ENCODE measurements around the gene PCIF1. TPM values are rescaled to one million over a fixed set of nuclear protein-coding genes. Genes with fewer than 3 reads are reported as not detected.

The PCIF1 gene
- polyA plus RNA-seq, 2 of the 4 experiments (the other 2 are of a cell fraction): 19.7 to 21.6 TPM

DNA sequence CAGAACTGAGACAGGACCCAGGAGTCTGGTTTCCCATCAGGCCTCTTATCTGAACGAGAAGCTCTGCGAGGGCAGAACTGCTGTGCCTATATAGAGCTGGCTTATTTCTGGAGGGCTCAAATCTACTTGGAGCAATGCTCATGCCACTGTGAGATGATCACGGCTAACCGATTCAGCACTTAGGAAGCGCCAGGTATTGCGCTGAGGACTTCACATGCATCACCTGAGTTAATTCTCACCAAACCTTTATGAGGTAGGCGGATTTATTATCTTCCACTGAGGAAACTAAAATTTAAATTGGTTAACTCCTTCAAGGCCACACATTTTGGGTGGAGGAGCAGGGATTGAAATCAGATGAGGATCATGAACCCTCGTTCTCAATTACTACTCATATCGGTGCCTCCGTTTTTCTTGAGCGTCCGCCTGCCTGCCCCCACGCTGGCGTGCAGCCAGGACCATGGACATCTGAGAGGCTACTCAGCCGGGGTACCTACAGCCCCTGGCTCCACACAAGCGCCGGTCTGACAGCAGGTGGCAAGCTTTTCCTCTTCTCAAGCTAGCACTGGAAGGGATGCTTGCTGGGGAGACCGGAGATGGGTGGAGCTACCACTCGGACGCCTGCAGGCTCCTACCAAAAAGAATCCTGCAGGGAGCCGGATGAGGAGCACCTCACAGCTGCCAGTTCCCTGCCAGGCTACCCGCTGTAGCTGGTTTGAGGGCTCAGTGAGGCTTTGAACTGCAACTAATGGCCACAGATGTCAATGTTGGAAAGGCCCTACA, 1.0 kb upstream of the PCIF1 start:
- Histone ChIP-seq H3K27ac (peak overlapping the region; percentile 98 to 99), H3K4me1 (peaks cover 16% of the 10 kb centered on the region), H3K4me2 (peak overlapping the region; percentile 86), H3K9me3 (no peaks in the 10 kb centered on the region), H3K4me3 (peak overlapping the region; percentile 78)
- DNase-seq (ENCODE audit: low read depth in 1 of 2, low spot score in 1 of 2): peak; percentile 86 to 91
- FAIRE-seq: no peak
- ChIA-PET CTCF (interaction anchor here (0.6 to 3.2 kb wide), 16 partner anchors 9 to 1376 kb away, joined by 3 to 18 read pairs (median 4); partner anchors contain the start of gene ZNF335), POLR2A (interaction anchor here (0.6 to 3.2 kb wide), 11 partner anchors 9 to 570 kb away, joined by 3 to 31 read pairs (median 9); partner anchors contain the start of genes CTSA, NEURL2, SYS1 and ZNF335)
- 36% methylated on average over 20 of the region's 22 CpGs for WGBS (ENCODE audit: missing lambda C conversion rate)
- TF ChIP-seq NPAS2 (CRISPR knock-in tag; IDR thresholded peaks at IDR 0.05; ENCODE audit: borderline replicate concordance) (no peak), POLR2AphosphoS2 (conservative IDR thresholded peaks at IDR 0.05; ENCODE audit: low read length) (no peak), POLR2A (IDR thresholded peaks at IDR 0.05; ENCODE audit: low read length) (peak; percentile 50), NFE2L2 (conservative IDR thresholded peaks at IDR 0.05; ENCODE audit: low read length) (no peak)
- TF ChIP-seq, protein P1, sequence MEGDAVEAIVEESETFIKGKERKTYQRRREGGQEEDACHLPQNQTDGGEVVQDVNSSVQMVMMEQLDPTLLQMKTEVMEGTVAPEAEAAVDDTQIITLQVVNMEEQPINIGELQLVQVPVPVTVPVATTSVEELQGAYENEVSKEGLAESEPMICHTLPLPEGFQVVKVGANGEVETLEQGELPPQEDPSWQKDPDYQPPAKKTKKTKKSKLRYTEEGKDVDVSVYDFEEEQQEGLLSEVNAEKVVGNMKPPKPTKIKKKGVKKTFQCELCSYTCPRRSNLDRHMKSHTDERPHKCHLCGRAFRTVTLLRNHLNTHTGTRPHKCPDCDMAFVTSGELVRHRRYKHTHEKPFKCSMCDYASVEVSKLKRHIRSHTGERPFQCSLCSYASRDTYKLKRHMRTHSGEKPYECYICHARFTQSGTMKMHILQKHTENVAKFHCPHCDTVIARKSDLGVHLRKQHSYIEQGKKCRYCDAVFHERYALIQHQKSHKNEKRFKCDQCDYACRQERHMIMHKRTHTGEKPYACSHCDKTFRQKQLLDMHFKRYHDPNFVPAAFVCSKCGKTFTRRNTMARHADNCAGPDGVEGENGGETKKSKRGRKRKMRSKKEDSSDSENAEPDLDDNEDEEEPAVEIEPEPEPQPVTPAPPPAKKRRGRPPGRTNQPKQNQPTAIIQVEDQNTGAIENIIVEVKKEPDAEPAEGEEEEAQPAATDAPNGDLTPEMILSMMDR (IDR thresholded peaks at IDR 0.05): 0 out of 3 replicates have a peak, but pooled peaks have one; percentile 19
- peak; percentile 76 to 79 for ATAC-seq

GRCh38 chr20:45934046-45934585, 367 bp upstream of the PCIF1 start:
- peak overlapping the region; percentile 98 to 99 for H3K27ac ChIP-seq
- peak overlapping the region; percentile 86 for H3K4me2 ChIP-seq
- whole genome bisulfite sequencing (ENCODE audit: missing lambda C conversion rate): 3% methylated on average over 22 of the region's 34 CpGs
- H3K9me3 ChIP-seq: no peaks in the 10 kb centered on the region
- ATAC-seq (peak; percentile 61 to 65), FAIRE-seq (no peak), DNase-seq (ENCODE audit: low read depth in 1 of 2, low spot score in 1 of 2) (peak; percentile 54 to 61)
- peak overlapping the region; percentile 78 for H3K4me3 ChIP-seq
- H3K4me1 ChIP-seq: peaks cover 16% of the 10 kb centered on the region
- ChIA-PET POLR2A (interaction anchor here (0.6 to 3.2 kb wide), 13 partner anchors 10 to 571 kb away, joined by 3 to 31 read pairs (median 9); partner anchors contain the start of genes CTSA, NEURL2, SNX21 and SYS1), CTCF (interaction anchor here (0.6 to 3.2 kb wide), 15 partner anchors 9 to 135 kb away, joined by 3 to 18 read pairs (median 4); partner anchors contain the start of gene ZNF335)
- TF ChIP-seq POLR2AphosphoS2 (conservative IDR thresholded peaks at IDR 0.05; ENCODE audit: low read length) (0 out of 2 replicates have a peak, but pooled peaks have one; percentile 51), CHD4 (IDR thresholded peaks at IDR 0.05; ENCODE audit: borderline replicate concordance) (no peak), MAZ (IDR thresholded peaks at IDR 0.05; ENCODE audit: borderline replicate concordance, low read depth, low read length) (no peak), ZNF302 (CRISPR knock-in tag; IDR thresholded peaks at IDR 0.05) (no peak), RAD21 (conservative IDR thresholded peaks at IDR 0.05 in 1 of 2, IDR thresholded peaks at IDR 0.05 in 1 of 2) (no peak), GATA3 (IDR thresholded peaks at IDR 0.05; ENCODE audit: borderline replicate concordance) (no peak), CEBPB (IDR thresholded peaks at IDR 0.05) (no peak), NPAS2 (CRISPR knock-in tag; IDR thresholded peaks at IDR 0.05; ENCODE audit: borderline replicate concordance) (no peak), MYC (IDR thresholded peaks at IDR 0.05; ENCODE audit: borderline replicate concordance, low read length) (no peak), HOXB5 (CRISPR knock-in tag; IDR thresholded peaks at IDR 0.05) (no peak), PHF8 (IDR thresholded peaks at IDR 0.05; ENCODE audit: borderline replicate concordance, low read depth) (no peak), SMC3 (IDR thresholded peaks at IDR 0.05) (0 out of 3 replicates have a peak, but pooled peaks have one; percentile 4), HEYL (CRISPR knock-in tag; IDR thresholded peaks at IDR 0.05) (no peak), USF2 (IDR thresholded peaks at IDR 0.05) (no peak), NR3C1 (IDR thresholded peaks at IDR 0.05) (no peak), RNF2 (IDR thresholded peaks at IDR 0.05; ENCODE audit: borderline replicate concordance, low read depth) (no peak), HOXB13 (CRISPR knock-in tag; IDR thresholded peaks at IDR 0.05; ENCODE audit: low read depth) (no peak), ESRRA (IDR thresholded peaks at IDR 0.05; ENCODE audit: borderline replicate concordance, low read length) (no peak), KDM5A (IDR thresholded peaks at IDR 0.05) (no peak)
- TF ChIP-seq, protein P2, sequence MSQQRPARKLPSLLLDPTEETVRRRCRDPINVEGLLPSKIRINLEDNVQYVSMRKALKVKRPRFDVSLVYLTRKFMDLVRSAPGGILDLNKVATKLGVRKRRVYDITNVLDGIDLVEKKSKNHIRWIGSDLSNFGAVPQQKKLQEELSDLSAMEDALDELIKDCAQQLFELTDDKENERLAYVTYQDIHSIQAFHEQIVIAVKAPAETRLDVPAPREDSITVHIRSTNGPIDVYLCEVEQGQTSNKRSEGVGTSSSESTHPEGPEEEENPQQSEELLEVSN (IDR thresholded peaks at IDR 0.05; ENCODE audit: borderline replicate concordance, low read depth): 0 out of 2 replicates have a peak, but pooled peaks have one; percentile 8
- TF ChIP-seq, protein P3, sequence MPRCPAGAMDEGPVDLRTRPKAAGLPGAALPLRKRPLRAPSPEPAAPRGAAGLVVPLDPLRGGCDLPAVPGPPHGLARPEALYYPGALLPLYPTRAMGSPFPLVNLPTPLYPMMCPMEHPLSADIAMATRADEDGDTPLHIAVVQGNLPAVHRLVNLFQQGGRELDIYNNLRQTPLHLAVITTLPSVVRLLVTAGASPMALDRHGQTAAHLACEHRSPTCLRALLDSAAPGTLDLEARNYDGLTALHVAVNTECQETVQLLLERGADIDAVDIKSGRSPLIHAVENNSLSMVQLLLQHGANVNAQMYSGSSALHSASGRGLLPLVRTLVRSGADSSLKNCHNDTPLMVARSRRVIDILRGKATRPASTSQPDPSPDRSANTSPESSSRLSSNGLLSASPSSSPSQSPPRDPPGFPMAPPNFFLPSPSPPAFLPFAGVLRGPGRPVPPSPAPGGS (IDR thresholded peaks at IDR 0.05): no peak
- TF ChIP-seq, protein P4, sequence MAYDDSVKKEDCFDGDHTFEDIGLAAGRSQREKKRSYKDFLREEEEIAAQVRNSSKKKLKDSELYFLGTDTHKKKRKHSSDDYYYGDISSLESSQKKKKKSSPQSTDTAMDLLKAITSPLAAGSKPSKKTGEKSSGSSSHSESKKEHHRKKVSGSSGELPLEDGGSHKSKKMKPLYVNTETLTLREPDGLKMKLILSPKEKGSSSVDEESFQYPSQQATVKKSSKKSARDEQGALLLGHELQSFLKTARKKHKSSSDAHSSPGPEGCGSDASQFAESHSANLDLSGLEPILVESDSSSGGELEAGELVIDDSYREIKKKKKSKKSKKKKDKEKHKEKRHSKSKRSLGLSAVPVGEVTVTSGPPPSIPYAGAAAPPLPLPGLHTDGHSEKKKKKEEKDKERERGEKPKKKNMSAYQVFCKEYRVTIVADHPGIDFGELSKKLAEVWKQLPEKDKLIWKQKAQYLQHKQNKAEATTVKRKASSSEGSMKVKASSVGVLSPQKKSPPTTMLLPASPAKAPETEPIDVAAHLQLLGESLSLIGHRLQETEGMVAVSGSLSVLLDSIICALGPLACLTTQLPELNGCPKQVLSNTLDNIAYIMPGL (CRISPR knock-in tag; IDR thresholded peaks at IDR 0.05; ENCODE audit: borderline replicate concordance): no peak
- TF ChIP-seq, protein P5, sequence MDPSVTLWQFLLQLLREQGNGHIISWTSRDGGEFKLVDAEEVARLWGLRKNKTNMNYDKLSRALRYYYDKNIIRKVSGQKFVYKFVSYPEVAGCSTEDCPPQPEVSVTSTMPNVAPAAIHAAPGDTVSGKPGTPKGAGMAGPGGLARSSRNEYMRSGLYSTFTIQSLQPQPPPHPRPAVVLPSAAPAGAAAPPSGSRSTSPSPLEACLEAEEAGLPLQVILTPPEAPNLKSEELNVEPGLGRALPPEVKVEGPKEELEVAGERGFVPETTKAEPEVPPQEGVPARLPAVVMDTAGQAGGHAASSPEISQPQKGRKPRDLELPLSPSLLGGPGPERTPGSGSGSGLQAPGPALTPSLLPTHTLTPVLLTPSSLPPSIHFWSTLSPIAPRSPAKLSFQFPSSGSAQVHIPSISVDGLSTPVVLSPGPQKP (IDR thresholded peaks at IDR 0.05; ENCODE audit: low read depth, low read length): no peak

Data from A549 (cell line).